Gastroesophageal sphincter (tissue), 3 donors: ENCODE measurements around the gene ALLC.

Source experiments
- POLR2A ChIP-seq, 2 donors: fragments of 450-650 bp; IDR thresholded peaks; one replicate each; pipeline ENCODE4 v1.6.1; 2017; ENCODE audit warnings: antibody characterized with exemption in 2 of 2, mild to moderate bottlenecking in 2 of 2, moderate library complexity in 1 of 2
- TF ChIP-seq, protein P1 (sequence below), 4 experiments: fragments of 200-600 bp in 2 of 4; fragments of 450-650 bp in 2 of 4; sonication (generic) in 1 of 4; IDR thresholded peaks; one replicate each; pipeline ENCODE4 v1.5.1; 2017 to 2019; ENCODE audit warnings: antibody characterized with exemption in 4 of 4, mild to moderate bottlenecking in 2 of 4, moderate library complexity in 2 of 4

DNA sequence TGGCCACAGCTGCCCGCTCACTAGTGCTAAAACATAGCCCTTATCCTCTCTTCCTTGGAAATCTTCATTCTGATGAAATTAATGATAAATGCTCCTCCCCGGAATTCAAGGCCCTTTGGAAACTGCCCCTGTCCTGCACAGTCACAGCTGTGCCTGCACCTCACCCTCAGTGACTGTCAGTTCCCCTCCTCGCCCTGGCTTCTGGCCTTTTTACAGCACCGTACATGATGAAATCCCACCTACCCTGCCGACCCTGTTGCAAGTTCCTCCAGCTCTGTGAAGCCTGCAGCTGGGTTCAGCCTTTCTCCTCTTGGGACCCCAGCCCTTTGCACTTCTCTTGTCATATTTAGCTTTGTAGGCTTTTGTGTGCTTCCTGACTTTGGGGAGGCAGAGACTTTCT lies 93.8 kb downstream of the ALLC start:
- TF ChIP-seq, protein P1, sequence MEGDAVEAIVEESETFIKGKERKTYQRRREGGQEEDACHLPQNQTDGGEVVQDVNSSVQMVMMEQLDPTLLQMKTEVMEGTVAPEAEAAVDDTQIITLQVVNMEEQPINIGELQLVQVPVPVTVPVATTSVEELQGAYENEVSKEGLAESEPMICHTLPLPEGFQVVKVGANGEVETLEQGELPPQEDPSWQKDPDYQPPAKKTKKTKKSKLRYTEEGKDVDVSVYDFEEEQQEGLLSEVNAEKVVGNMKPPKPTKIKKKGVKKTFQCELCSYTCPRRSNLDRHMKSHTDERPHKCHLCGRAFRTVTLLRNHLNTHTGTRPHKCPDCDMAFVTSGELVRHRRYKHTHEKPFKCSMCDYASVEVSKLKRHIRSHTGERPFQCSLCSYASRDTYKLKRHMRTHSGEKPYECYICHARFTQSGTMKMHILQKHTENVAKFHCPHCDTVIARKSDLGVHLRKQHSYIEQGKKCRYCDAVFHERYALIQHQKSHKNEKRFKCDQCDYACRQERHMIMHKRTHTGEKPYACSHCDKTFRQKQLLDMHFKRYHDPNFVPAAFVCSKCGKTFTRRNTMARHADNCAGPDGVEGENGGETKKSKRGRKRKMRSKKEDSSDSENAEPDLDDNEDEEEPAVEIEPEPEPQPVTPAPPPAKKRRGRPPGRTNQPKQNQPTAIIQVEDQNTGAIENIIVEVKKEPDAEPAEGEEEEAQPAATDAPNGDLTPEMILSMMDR (IDR thresholded peaks at IDR 0.05): no peak
- TF ChIP-seq POLR2A (IDR thresholded peaks at IDR 0.05): no peak
